Islet precursor cell (in vitro differentiated cells): ENCODE results near the gene MPP1.

Experiments
- DNase-seq: peaks from one replicate; pipeline ENCODE4 v3.0.0-alpha.2; 2018

MPP1 gene

DNA sequence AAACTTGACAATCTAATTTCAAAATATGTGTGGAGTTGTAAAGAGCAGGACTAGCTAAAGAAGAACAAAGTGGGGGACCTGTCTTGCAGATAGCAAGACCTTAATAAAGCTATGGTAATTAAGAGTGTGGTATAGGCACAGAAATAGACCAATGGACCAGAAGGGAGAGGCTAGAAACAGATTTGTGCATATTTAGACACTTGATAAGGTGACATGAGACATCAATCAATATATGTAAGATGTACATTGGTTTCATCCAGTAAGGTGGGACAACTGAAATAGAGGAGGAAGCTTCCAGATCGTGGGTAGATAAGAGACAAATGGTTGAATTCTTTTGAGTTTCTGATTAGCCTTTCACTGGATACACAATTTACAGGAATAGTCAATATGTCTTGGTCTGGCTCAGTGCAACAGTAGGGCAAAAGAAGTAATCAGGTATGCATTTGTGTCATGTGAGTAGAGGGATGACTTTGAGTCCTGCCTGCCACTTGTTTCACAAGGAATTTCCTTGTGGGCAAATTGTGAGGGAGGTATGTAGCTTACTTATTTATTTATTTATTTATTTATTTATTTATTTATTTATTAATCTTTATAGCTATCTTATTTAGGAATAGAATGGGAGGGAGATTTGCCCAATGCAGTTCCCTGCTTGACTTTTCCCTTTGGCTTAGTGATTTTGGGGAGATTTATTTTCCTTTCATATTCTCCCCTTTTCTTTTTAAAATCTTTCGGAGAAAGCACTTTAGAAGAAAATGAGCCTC lies 7.2 kb upstream of the MPP1 start:
- DNase-seq: no peak

DNA sequence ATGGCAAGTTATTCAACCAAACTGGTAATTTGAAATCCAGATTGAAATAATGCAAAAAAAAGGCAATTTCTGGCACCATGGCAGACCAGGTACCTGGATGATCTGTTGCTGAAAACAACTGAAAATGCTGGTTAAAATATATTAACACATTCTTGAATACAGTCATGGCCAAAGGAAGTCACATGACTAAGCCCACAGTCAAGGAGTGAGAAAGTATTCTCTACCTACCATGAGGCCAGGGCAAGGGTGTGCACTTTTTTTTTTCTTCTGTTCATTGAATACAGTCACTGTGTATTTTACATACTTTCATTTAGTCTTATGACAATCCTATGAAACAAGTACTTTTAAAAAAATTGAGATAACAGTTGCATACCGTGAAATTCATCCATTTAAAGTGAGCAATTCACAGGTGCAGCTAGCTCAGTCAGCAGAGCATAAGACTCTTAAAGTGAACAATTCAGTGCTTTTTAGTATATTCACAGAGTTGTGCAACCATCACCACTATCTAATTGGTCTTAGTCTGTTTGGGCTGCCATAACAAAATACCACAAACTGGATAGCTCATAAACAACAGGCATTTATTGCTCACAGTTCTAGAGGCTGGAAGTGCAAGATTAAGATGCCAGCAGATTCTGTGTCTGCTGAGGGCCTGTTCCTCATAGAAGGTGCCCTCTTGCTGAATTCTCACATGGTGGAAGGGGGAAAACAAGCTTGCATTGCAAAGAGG lies 4.8 kb upstream of the MPP1 start:
- no peak for DNase-seq

DNA sequence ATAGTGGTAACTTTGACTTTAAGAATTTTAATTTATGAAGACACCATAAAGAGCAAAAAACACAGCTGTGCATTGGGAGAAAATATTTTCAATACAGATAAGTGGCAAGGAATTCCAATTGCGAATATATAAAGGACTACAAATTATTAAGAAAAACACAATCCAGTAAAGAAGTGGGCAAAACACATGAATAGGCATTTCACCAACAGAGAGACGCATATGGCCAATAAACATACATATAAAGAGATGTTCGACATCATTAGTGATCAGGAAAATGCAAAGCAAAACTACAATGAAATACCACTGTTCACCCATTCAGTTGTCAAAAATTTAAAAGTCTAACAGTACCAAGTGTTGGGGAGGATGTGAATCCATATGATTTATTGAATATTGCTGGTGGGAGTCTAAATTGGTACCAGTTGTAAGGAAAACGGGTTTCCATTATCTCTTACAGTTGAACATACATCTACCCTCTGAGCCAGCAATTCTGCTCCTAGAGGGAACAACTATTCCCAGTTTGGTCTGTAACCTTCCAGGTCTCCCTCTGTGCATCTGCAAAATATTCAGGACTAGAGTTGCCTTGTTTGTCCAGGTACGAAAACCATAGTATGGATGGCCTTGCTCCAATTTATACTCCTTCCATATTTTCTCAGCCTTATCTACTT lies 1.7 kb upstream of the MPP1 start:
- no peak for DNase-seq

DNA sequence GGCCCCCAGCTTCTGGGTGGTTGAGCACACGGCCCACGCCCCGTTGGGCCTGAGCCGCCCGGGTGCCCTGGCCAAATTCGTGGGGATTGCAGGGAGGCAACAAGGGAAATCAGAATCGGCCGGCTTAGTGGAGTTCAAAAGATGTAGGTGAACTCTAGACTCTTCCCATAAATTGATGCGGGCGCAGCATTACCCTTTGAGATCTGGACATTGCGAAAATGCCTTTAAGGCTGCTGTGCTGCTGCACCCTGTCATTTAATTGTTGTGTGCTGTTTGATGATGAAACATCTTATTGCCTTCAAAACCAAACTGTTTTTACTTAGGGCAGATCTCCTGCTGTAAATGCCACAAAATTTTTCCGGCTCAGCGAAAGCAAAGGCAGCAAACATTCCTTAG lies 409 bp upstream of the MPP1 start:
- no peak for DNase-seq

DNA sequence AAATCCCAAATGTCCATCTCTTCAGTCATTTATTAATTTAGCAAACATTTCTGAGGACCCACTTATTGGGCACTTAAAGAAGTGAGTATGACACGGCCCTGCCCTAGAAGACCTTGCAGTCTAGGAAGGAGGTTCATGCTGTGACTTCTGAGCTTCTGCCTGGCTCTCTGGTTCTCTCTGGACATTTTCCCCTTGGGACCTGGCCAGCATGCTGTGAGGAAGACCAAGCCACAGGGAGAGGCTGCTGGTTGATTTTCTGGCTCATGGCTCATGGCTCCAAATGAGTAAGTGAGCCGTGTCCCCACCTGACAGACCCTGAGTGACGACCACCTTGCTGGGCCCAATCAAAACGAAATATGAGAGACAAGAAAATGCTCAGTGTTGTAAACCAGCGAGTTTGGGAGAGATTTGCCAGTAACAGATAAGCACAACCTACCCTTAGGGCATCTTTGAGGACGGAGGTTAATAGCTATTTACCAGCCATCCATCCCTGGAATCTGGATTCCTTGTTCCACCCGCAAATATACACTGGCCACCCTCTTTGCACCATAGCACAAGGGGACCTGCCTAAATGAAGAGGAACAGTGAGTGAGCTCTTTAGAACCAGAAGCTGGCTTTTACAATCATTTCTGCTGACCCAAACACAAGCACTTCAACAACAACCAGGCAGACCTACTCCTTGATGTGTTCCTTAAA lies 876 bp downstream of the MPP1 start:
- DNase-seq: no peak

DNA sequence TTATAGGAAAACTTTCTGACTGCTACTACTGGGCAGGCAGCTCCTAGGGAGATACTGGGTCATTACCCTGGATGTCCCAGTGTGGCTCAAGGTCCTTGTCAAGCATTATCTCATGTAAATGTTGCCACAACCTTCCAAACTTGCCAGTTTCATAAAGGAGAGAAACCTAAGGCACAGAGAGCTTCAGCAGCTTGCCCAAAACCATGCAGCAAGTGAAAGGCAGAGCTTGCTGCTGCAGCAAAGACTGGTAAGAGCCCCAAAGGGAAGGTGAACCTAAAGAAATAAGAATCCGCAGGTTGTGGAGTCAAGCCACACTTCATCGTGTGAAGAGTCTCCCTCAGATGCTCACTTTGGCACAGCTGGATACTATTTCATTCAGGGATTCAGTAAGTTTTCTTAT lies 2.3 kb downstream of the MPP1 start:
- no peak for DNase-seq

DNA sequence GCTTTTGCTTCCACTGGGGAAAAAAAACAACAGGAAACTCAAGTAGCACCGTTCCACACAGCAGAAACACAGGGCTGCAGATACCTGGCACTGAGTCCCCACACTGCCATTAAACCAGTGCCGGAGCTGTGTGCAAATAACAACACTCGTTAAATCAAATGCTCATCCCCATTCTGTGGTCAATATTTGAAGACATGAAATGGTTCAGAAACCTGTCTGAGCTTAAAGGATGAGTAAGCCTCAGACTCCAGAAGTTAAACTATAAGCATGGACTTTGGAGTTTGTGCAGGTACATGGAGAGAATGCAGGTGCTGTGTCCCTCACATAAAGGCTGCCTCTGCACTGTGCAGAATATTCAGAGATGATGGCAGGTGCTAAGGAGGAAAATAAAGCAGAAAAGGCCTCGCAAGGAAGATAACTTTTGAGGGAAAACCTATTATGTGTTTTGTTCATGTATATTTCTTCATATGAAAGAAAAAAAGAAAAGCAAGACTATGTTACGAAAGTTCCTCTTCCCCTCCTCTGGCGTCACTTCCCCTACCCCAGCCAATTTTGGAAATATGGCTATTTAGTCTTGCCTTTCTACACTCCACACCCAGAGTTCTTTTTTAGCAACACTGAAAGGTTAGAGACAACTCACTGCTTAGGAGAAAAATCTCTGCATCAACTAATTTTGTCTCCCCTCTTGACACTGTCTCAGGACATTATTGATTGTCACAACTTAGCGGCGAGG lies 4.6 kb downstream of the MPP1 start:
- no peak for DNase-seq

DNA sequence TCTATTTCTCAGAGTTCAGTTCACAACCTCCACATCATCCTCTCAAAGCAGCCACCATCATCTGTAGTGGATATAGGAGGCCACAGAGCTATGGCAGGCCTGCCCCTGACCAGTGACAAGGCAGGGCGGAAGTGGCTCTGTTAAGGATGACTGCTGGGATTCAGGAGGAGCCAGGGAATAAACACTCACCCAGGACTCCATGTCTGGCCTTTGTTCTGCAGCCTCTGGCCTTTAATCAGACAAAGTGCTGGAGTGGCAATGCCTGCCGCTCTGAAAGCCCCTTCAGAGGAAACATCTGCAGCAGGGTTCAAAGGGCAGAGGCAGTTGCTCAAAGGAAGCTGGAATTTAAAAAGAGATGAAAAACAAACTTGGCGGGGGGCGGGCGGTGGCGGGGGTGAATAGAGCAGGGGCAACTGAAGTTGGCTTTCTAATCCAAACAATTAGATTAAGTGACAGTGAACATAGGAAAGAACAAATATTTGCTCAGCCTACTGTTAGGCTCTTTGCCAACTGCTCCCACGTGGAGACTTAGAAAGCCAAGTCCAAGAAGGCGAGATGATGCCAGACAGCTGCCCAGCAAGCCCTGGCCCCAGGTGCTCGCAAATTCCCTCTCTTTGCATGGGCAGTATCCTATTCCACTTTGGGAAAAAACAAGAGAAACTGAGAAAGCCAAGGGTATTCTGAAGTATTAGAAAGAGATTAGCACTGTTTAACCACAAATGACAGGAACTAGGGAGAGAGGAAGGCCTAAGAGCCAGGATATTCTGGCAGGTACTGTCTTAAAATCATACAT lies 5.5 kb downstream of the MPP1 start:
- no peak for DNase-seq

DNA sequence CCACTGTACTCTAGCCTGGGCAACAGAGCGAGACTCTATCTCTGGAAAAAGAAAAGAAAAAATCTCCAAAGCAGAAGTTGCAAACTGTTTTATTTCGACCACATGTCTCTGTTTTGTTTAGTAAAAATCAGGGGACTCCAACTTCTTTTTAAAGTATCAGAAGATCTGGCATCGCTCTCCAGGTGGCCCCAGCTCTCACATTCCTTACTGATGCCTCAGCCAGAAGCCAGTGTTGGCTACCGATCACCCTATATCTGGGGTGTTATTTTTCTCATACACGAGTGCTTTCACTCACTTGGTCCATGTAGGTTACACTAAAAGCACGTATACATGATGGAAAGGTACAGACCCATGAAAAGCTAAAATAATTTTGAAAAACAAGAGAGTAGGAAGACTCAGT lies 8.3 kb downstream of the MPP1 start:
- DNase-seq: no peak

DNA sequence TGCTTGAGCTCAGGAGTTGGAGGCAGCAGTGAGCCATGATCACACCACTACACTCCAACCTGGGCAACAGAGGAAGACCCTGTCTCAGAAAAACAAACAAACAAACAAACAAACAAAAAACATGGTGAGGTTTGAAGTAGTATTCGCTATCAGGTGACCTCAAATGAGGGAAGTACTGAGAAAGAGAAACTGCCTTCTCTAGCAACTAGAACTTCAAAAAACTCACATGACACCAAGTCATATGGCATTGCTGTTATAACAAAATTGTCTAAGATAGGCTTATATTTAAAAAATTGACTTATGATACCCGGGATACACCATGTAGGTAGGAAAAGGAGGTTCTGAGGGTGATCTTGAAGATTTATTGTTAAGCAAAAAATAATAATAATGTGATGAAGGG lies 10.3 kb downstream of the MPP1 start:
- no peak for DNase-seq

DNA sequence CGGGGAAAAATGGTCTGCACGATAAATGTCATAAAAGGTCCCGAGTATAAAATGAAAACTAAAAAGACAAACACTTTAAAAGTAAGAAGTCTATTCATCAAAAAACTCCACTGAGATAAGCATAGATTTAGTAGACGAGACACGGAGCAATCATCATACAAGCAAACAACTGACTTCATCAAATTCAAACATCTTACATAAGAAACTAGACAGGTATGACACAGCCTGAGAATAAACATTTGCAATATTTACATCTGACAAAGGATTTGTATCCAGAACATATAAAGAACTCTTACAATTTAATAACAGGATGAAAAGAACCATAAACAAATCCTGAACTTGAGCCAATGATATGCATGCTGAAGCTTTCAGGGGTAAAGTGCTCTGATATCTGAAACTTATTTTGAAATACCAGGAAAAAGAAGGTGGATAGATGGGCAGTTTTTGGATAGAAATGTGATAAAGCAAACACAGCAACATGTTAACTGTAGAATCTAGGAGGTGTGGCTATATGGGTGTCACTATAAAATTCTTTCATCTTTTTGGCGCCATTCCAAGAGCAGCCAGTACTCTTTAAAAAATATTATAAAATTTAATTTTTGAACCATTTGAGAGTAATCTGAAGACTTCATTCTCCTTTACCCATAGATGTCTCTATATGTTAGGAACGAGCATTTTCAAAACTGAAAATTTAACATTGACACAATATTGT lies 12.0 kb downstream of the MPP1 start:
- no peak for DNase-seq

DNA sequence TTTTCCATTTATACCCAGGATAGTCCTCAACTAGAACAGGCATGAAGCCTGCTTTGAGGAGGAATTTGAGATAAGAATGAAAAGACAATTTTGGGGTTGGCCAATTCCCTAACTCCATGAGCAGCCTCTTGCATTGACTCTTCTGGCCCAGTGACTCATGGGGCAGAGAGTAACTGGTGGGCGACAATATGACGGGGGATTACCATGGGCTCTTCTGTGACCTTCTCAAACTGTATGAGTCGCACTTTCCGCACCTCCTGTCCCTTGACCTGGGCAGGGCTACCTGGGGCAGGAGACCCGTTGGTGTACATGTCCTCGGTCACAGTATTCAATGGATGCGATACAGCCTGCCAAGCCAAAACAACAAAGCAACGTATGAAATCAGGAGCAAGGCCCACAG lies 13.3 kb downstream of the MPP1 start:
- no peak for DNase-seq

DNA sequence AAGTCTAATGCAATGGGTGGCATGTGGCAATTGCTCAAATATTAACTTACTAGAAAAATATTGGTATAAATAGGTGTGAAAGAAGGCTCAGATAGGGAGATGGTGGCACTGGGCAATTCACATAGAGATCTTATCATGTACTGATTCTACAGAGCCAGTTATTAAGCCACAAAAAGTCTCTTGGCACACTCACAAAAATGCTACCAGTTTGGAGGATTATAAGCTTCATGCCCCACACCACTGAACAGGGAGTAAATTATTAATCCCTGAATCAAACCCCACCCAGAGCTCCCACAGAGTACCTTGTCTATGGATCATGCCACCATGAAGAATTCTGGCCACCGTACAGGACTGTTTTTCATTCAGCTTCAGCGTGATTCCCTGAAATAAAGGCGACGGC lies 13.8 kb downstream of the MPP1 start:
- DNase-seq: no peak

DNA sequence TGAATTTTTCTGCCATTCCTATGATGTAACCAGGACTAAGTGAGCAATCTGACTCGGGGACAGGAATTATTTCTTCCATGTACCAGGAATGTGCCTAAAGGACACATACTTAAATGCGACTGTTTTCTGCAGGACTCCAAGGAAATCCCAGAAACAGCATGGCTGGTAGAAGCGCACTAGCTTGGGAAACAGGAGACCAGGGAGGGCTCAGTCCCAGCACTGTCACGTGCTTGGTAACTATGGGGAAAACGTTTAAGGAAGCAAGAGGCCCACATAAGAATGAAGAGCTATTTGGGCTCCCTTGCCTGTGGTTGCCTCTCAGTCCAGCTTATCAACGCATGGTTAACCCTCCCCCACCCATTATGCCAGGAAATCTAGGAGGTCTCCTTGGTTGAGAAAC lies 19.6 kb downstream of the MPP1 start:
- DNase-seq: no peak

DNA sequence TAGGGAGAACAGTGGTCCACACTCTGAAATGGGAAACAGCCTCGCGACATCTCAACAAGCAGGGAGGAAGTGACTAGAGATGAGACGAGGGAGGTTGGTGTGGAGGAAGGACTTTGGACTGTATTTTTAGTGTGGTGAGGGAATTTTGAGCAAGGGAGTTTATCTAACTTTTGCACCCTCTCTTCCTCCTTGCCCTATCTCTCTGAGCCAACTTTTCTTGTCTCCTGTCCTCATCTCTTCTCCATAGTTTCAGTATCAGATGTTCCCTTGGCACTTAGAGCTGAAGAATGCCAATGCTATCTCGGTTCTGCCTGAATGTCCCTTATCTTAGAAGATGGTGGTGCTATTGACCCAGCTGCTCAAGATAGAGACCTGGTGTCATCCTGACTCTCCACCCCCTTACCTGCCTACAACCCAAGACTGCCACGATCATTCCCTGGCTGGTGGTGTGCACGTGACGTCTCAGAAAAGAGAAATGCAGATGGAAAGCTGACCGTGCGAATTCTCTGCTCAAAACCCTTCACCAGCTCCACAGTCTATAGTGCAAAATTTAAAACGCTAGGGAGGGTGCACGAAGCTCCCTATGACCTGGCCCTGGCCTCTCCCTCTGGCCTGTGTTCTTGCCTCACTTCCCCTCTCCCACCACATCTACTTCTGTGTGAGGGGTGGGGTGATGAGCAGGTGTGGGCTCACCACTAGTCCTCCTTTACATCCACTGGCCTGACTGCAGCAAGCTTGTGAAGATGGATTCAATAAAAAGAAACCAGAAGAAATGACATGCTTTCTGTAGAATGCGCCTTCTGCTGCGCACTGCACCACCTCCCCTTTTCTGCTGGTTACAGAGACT lies 20.9 kb downstream of the MPP1 start:
- DNase-seq: no peak

DNA sequence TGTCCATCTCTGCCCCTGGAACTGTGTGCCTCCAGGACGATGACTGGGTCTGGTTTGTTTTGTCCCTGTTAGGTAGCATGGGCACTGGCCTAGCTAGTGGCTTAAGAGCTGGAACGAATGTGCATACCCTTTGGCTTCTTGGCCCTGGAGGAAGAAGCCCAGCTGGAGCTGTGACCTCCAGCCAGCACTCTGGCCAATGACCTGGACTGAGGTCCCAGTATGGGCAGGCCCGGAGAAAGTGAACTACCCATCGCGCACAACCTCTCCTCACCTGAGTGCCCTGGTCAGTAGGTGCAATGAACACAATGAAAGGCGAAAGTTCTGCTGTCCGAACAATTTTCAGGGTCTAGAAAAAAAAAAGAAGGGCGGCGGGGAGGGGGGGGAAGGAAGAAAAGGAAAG lies 24.3 kb downstream of the MPP1 start:
- DNase-seq: no peak

DNA sequence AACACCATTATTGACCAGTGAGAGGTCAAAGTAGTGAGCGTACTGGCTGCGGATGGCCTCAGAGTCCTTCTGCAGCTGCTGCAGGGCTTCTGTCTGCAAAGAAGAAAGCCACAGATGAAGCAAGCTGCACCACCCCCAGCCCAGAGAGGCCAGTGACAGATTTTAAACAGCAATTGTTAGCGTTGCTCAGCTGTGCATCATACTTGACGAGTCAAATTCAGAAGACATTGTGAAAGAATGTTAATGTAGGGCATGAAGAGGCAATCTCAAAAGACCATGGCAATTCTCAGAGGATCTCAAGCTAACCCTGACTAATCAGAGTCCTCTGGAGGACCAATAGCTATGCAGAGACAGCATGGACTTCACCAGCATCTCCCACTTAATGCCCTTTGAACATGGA lies 26.0 kb downstream of the MPP1 start:
- no peak for DNase-seq

DNA sequence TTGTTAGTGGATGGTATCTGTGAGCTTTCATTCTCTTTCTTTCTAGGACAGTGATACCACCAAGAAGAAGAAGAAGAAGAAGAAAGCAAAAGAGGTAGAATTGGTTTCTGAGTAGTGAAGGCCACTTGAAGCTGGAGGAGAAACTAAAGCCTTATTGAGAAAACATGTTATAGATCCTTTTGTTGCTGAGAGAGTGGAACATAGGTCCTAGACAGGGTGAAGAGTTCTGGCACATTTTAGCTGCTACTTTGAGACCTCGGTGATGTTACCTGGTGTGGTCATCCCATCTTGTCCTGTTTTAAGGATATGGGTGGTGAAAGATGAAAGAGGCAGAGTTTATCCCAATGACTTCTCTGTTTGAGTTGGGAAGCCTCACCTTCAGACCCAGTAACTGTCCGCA lies 28.5 kb downstream of the MPP1 start:
- no peak for DNase-seq

DNA sequence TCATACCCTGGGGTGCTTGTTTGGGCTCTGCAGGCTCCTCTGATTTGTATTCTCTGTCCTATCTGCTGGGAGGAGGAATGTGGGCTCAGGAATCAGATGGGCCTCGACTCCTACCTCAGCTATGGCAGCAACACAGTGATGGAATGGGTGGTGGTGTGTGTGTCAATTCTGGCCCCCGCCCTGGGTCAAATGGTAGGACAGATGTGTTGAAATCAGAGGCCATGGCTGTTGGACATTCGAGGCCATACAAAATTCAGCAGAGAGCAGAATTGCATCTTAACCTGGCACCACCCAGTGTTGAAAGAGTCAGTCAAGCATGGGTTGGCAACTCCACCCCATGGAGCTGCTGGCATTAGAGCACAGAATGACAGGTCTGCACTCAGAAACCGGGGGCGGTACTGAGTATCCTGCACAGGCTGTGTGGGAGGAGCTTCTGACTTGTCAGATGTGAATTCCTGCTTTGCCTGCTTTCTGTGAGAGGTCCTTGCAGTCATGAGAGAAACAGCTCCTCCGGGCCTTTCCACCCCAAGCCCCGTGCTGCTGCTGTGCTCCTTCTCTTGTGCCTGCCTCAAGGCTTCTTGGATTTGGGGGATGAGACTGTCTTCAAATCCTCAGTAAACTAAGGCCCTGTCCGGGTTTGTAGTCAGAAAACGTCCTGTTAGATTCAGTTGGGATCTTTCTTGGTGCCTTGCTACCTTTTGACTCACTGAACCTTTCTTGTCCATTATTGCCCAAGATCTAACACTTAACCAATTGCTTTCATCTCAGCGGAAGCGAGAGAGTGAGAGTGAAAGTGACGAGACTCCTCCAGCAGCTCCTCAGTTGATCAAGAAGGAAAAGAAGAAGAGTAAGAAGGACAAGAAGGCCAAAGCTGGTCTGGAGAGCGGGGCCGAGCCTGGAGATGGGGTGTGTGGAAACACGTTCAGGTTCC lies 29.6 kb downstream of the MPP1 start:
- no peak for DNase-seq
